ENCODE results near the gene XYLT1. TPM values are rescaled to one million over a fixed set of nuclear protein-coding genes. Genes with fewer than 3 reads are reported as not detected.
"Not testable (repeated sequence)": the region's sequence is repeated elsewhere in the genome, so short reads cannot be mapped to it uniquely, and the experiment has no call there.

XYLT1 gene
- polyA plus RNA-seq, 3 donors: 6.9 to 7.6 (median 7.6) TPM

- DNase-seq: no peak
Observed at GRCh38 chr16:17338244-17338643, 132.5 kb downstream of the XYLT1 start.

DNA sequence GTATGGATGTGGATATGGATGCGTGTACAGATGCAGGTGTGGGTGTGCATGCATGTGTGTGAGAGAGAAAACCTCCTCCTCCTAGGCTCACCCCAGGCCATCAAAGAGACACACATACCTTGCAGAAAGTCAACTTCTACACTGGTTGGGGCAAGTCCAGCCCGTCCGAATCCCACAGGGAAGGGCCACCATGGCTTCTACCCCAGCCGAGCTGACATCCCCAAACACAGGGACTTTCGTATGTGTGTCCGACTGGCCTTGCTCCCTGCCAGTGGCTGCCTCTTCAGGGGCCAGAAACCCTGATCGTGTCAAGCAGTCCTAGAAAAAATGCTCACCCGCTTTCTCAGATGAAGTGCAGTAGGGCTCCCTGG, 134.2 kb downstream of the XYLT1 start:
- no peak for DNase-seq

DNA sequence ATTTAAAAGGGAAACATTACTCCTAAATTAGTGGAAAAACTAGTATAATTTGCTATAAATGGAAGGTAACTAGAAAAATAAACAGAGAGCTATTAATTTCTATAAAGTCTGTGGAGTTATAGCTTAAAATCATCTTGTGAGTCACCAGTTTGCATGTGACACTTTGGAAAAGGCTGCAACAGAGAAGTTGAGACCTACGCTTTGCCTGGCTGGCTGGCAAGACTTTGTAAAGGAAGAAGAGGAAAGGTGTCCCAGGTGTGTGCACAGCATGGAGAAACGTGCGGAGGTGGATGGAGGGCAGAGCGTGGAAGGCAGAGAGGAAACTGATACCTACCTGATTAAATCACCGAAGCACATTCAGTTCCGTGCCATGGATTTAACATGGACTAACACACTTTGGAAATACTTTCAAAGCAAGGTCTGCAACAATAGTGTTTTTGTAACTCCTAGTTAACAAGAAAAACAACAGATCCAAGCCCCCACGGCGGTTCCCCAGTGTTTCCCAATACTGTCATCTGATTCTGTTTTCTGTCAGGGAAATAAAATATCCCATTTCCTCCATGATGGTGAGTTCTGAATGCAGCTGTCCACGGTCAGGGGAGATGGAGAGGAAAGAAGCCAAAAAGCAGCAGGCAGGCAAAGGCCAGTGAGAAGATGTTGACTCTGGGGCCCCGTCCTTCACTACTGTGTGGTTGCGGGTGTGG, 134.8 kb downstream of the XYLT1 start:
- no peak for DNase-seq

DNA sequence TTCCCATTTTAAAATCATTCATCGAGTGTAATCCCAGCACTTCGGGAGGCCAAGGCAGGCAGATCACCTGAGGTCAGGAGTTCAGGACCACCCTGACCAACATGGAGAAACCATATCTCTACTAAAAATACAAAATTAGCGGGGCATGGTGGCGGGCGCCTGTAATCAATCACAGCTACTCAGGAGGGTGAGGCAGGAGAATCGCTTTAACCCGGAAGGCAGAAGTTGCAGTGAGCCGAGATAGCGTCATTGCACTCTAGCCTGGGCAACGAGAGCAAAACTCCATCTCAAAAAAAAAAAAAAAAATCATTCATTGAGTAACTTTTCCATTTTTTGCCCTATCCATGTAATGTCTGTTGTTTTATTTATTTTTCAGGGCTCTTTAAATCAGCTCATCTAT, 135.4 kb downstream of the XYLT1 start:
- DNase-seq: not testable (repeated sequence)

DNA sequence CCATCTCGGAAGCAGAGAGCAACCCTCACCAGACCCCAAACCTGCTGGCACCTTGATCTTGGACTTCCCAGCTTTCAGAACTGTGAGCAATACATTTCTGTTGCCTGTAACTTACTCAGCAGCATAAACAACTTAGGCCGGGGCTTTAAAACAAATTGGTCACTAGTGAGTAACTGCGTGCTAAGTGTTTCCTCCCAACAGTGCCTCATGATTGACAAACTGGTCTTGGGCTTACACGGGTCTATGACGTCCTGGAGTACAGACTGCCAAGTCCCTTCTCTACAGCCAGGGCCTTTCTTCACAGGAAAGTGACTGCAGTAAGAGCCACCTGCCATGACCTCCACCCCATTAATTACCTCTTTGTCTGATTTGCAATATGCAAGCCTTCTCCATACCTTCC, 136.7 kb downstream of the XYLT1 start:
- no peak for DNase-seq

GRCh38 chr16:17333229-17333628, 137.5 kb downstream of the XYLT1 start:
- DNase-seq: no peak

DNA sequence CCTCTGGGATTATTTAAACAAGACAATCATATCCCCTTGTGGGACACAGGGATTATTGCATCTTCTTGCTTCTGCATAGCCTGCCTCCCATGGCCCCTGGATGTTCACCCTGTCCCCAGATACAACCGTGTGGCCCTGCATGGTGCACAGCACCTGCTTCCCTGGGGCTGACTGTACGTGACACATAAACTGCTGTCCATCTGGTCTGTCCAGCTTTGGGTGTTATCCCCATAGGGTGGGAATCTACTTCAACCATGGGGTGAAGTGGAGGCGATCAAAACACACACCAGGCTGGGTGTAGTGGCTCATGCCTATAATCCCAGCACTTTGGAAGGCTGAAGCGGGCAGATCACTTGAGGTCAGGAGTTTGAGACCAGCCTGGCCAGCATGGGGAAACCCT, 138.8 kb downstream of the XYLT1 start:
- DNase-seq: no peak

DNA sequence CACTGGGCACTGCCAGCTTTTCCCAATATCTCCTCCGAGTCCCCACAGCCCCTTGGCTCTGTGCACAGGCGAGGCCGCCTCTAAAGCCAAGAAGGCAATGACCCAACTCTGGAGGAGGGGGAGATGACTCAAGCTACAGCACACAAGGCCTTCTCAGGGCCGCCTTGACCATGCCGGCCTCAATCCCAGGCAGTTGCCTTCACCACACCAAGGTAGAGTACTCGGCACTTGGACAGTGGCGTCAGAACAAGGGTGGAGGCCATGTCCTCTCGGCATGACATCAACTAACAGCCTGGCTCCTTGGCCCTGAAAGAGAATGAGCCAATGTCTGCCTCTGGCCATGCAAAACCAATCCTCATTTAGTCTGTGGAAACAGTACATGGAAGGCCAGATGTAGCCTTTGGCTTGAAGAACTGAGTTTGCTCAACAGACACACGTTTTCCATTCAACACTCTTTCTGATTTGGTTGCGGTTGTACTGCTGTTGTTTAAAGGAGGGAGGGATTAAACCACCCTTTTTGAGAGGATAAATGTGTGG, 139.6 kb downstream of the XYLT1 start:
- no peak for DNase-seq

GRCh38 chr16:17330044-17330443, 140.7 kb downstream of the XYLT1 start:
- no peak for DNase-seq

DNA sequence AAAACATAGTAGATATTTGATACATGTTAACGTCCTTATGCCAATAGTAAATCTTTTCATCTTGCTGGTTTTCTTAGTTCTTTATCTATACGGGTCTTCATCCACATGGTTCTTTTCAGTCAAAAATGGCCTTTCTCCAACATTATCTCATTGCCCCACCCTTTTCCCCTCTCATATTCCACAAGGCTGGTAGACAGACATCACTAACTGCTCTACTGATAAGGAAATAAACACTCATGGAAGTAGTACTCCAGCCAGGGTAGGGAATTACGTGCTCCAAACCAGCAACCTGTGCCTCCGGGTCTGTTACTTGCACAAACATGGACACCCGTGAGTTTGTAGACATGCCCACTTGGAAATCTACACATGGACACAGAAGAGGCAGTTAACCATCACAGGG, 141.4 kb downstream of the XYLT1 start:
- no peak for DNase-seq

DNA sequence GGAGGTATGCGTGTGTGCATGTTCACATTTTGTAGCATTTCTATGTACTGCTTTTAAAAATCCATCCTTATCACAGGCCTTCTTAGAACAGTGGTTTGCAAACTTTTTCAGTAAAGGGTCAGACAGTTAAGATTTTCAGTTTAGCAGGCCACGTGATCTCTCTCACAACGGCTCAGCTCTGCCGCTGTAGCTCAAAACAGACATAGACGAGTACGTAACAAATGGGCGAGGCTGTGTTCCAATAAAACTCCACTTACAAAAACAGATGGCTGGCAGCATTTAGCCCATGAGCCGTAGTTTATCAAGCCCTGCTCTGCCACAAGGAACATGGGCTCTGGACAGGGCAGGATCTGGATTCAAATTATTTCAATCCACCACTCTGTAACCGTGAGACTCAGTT, 141.8 kb downstream of the XYLT1 start:
- DNase-seq: no peak

DNA sequence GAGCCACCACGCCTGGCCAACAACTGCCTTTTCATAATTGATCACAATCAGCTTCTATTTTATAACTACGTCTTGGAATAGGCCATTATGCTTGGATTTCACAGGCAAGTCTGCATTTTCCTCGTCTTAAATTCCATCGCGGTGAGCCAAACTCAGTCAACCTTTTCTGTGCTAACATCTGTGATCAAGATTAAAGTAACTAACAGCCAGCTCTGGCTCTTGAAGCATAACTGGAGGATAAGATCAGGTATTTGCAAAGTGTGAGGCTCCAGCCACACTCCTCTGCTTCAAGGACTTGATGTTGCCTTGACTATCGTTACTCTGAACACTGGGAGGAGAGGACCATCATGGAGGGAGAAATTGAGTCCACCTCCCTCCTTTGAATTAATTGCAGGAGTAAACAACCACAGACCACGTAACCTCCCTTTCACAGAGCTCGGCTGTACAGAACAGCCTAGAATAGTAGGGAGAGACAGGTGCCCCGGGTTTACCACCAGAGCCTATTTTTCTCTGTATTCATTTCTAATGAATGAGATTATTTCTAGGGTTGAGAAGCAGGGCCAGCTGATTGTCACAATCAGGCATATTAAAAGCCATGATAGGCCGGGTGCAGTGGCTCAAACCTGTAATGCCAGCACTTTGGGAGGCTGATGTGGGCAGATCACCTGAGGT, 143.0 kb downstream of the XYLT1 start:
- peak; percentile 62 for DNase-seq

- no peak for DNase-seq
Observed at GRCh38 chr16:17325476-17326143, 145.2 kb downstream of the XYLT1 start.

DNA sequence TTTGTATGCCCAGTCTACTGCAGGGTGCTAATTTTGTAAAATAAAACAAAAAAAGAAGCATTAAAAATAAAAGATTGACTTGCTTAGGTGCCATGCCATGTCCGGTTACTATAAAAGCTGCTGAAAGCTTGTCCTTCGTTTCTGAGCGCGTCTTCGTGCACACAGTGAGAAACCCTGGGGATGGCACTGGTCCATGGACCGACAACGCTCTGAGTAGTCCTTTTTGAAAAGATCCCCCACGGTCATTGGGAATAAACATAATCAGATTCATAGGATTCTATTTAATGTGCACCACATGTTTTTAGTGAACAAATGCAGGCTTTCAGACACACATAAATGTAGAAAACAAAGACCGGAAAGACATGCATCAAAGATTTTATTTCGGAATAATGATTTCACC, 146.3 kb downstream of the XYLT1 start:
- DNase-seq: no peak

DNA sequence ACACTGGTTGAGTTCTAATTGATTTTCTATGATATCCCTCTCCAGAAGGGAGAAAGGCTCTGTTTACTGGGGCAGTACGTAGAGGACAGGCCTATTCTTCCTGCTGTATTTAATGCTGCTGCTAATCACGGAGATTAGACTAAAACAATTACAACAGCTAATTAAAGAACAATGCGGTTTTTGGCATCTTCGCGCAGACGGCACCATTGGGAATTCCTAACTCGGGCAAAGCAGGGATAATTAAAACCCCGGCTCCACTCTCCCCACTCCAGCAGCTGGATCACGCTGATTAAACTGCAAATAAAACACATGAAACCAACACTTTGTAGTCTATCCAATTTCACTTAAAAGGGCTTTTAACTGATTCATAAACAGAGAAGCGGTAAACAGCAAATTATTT, 147.6 kb downstream of the XYLT1 start:
- no peak for DNase-seq

DNA sequence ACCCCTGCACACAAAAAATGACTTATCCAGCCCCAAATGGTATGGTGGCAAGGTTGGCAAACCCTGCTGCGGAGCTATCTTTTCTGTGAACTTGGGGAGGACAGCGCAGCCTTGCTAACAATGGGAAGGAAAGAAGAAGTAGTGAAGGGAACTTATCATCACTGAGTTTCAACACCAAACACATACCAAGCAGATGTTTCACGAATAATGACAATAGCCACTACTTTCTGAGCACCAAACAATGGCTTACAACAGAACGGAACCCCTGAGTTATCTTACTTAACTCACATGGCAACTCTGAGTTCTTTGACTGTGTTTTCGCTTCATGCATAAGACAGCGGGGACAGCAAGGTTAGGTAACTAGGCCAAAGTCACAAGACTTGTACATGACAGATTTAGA, 148.9 kb downstream of the XYLT1 start:
- no peak for DNase-seq

DNA sequence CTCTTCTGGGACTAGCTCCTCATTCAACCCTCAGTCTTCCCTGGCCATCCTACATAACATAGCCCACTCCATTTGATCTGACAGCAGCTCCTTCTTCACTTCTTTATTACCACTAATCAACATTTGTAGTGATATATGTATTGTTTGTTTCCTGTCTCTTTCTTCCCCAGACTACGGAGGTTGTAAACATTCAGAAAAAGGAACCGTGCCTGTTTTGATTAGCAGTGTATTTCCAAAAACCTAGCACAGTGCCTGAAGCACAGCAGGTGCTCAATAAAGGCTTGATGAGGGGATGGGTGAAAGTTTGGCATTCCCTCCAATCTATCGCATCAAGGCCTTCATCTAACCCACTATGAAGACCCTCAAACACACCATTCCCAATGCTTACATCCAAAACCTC, 150.8 kb downstream of the XYLT1 start:
- DNase-seq: no peak

GRCh38 chr16:17318238-17318637, 152.5 kb downstream of the XYLT1 start:
- DNase-seq: no peak

DNA sequence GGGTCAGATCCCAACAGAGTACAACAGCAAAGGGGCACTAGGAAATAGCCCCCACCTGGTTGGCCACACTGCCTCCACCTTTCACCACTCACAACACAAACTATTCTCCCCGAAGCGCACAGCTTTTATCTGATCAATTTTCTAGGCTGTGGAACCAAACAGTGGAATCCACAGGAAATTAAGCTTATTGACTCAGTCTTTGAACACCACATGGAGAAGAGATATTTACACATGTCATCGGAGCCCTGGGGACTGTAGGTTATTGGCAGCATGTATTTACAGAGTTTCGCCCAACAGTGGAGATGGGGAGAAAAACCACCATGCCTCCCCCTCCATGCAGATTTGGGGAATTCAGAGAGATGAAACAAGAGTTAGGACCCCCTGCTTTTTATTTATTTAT, 154.8 kb downstream of the XYLT1 start:
- DNase-seq: no peak

- no peak for DNase-seq
Observed at GRCh38 chr16:17313793-17314547, 156.8 kb downstream of the XYLT1 start.

GRCh38 chr16:17313085-17313611, 157.6 kb downstream of the XYLT1 start:
- DNase-seq: no peak

DNA sequence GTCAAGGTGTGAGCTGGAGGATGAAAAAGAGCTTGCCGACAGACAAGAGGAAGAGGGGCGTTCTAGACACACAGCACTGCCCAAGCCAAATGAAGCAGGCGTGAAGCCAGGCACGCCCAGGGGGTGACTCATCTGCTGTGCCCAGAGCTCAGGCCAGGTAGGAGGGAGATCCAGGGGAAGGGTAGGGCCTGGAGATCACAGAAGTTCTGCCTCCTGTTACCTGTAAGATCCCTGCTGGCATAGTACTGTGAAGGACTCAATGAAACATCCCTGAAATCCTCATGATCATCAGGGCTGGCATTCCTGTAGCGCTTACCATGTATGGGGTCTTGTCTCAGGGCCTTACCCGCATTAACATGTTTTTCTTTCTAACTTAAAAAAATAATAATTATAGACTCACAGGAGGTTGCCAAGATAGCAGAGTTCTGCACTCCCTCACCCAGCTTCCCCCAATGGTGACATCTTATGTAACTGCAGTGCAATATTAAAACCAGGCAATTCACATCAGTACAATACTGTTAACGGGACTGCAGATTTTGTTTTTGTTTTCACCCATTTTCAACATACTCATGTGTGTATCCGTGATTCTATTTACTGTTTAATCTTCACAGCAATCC, 158.6 kb downstream of the XYLT1 start:
- no peak for DNase-seq

Measured in renal pelvis (tissue), 4 donors.